Suppressor macrophage (primary cell): ENCODE data around the gene NKIRAS1.

ENCODE experiments used
- DNase-seq, 4 experiments: peaks; one replicate each; pipeline ENCODE4 v3.0.0-alpha.2; 2020 to 2022
- total RNA-seq, 17 experiments: gene quantifications; one replicate each; lab custom pipeline; 2026; ENCODE audit warnings: mixed read lengths in 6 of 17, inconsistent platforms in 3 of 17; lab: John Stamatoyannopoulos, UW

The NKIRAS1 gene
- total RNA-seq, result 3.4 to 13.6 (median 10.3) reads per million in 17 experiments

DNA sequence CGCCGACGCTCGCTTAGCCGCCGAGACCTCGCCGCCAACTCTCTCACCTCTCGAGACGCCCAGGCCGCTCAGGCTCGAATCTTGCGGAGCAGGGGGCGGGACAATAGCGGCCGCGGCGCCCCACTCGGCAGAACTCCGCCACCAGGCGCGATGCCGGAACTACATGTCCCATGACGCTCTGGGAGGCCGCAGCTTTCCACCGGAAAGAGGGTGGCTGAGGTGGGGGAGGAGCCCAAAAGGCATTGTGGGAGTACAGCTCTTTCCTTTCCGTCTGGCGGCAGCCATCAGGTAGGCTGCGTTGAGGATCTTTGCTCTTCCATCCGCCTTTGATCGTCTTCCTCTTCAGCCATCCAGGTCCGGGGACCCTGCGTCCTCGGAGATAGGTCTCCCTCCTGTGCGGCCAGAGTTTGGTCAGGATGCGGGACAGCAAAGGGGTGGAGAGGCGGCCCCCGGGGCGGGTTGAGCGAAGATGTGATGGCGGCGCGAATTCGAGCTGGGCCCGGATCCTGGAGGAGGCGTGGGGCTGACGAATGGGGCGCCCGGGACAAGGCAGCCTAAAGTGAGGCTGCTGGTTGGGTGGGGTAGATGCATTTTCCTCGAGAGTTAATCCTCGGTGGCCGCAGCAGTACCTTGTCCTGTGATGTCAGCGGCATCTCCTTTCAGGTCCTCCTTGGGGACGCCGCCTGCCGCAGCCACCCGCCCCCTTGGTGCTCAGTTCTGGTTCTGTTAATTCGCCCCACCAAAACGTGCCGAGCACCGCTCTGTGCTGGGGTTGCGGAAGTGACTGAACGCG, at the start of gene NKIRAS1, which contains the start of gene RPL15:
NKIRAS1 (minus strand) TSS at position 105 of the 793 bp plus-strand sequence. CDS start 6,086 bp downstream, outside the sequence.
RPL15 (plus strand) TSS at position 247 of the 793 bp plus-strand sequence. CDS start 728 bp downstream, outside the sequence.
- peak; percentile 96 to 98 (median 98) for DNase-seq

- no peak for DNase-seq
Observed at GRCh38 chr3:23966328-23966727, 49.5 kb upstream of the NKIRAS1 start.

DNA sequence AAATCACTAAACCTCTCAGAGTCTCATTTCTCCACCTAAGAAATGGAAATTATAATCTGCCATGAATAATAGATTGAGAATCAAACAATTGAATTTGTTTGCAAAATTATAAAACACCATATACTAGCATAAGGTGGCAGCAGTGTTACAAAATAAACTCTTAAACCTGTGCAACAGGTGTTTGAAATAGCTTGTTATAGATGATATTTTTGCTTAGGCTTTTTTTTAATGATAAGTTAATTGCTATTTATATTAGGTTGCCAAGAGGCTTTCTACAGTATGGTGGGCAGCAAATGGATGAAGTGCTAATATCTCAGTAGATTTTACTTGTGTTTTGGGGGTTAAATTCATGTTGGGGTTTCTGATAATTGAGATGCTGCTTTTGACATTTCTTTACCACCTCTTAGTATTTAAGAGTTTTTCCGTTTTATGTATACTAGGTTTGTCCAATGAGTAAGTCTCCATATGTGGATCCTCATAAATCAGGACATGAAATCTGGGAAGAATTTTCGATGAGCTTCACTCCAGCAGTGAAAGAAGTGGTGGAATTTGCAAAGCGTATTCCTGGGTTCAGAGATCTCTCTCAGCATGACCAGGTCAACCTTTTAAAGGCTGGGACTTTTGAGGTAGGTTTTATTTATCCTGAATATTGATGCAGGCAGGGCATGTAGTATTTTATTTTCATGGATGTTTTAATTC, 47.9 kb upstream of the NKIRAS1 start:
- no peak for DNase-seq

- no peak for DNase-seq
Observed at GRCh38 chr3:23961913-23962312, 45.1 kb upstream of the NKIRAS1 start.

DNA sequence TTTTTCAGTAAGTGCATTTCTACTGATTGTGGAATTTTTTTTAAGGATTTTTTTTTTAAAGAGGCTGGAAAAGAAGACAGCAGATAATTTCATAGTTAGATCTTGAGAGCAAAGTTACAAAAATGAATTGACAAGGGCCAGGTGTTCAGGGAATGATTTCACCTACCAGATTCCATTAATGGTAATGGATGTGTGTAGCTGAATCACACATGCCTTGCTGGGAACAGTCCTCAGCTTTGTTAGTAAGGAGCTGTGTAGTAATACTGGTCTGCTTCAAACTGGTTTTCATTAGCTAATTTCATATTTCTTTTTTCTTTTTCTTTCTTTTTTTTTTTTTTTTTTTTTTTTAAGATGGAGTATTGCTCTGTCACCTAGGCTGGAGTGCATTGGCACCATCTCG, 44.3 kb upstream of the NKIRAS1 start:
- no peak for DNase-seq

GRCh38 chr3:23960649-23961048, 43.9 kb upstream of the NKIRAS1 start:
- DNase-seq, result no peak

- DNase-seq, result no peak
Observed at GRCh38 chr3:23959135-23959900, 42.5 kb upstream of the NKIRAS1 start.

GRCh38 chr3:23956701-23957100, 39.9 kb upstream of the NKIRAS1 start:
- DNase-seq, result no peak

- no peak for DNase-seq
Observed at GRCh38 chr3:23954144-23954543, 37.4 kb upstream of the NKIRAS1 start.

GRCh38 chr3:23953523-23953922, 36.7 kb upstream of the NKIRAS1 start:
- DNase-seq, result no peak

GRCh38 chr3:23952646-23953045, 35.9 kb upstream of the NKIRAS1 start:
- no peak for DNase-seq

GRCh38 chr3:23950293-23950692, 33.5 kb upstream of the NKIRAS1 start:
- peak in 2 of 4 experiments; percentile 18 to 22 for DNase-seq

- peak in 1 of 4 experiments; percentile 13 for DNase-seq
Observed at GRCh38 chr3:23949784-23950183, 33.0 kb upstream of the NKIRAS1 start.

- no peak for DNase-seq
Observed at GRCh38 chr3:23948761-23949160, 32.0 kb upstream of the NKIRAS1 start.

- peak; percentile 98 to 100 (median 99) for DNase-seq
Observed at GRCh38 chr3:23945913-23946687, 29.3 kb upstream of the NKIRAS1 start.

- no peak for DNase-seq
Observed at GRCh38 chr3:23945663-23945912, 28.8 kb upstream of the NKIRAS1 start.

GRCh38 chr3:23944861-23945662, 28.3 kb upstream of the NKIRAS1 start, which contains the start of gene NR1D2:
Gene NR1D2, plus strand, starts transcription at chr3:23945286. Its CDS starts 293 bp downstream, at chr3:23945579.
- peak; percentile 89 to 97 (median 92) for DNase-seq

DNA sequence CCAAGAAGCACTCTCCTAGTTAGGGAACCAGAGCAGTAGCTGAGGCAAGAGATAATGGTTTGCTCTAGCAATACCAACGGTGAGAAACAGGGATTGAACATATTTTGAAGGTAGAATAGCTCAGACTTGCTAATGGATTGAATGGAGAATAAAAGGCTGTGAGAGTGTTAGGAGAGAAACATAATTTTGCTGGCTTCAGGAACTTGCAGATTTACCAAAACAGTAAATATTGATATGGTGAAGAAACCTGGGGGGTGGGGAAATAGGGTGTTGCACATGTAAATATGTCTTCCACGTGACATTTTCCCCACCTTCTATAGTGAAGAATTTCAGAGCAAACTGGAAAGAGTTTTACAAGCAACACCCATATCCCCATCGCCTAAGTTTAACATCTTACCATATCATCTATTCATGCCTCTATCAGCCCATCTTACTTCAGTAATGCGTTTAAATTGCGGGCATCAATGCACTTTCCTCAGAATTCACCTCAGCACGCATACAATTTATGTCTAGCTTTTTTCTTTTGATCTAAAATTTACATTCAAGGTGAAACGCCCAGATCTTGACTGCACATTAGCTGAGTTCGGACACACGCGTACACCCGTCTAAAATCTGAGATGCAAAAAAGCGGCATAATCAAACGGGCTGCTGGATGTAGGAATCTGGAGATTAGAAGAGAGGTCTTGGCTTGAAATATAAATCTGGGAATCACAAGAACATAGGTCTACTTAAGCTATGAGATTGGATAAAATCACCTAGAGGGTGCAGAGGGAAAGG, 27.4 kb upstream of the NKIRAS1 start:
- DNase-seq, result peak in 1 of 4 experiments; percentile 8

DNA sequence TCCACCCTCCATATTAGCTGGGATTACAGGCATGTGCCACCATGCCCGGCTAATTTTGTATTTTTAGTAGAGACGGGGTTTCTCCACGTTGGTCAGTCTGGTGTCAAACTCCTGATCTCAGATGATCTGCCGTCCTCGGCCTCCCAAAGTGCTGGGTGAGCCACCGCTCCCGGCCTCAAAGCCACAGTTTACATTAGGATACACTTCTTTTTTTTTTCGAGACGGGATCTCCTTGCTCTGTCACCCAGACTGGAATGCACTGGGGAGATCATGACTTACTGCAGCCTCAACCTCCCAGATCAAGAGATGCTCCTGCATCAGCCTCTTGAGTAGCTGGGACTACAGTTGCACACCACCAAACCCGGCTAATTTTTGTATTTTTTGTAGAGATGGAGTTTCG, 25.8 kb upstream of the NKIRAS1 start:
- no peak for DNase-seq

DNA sequence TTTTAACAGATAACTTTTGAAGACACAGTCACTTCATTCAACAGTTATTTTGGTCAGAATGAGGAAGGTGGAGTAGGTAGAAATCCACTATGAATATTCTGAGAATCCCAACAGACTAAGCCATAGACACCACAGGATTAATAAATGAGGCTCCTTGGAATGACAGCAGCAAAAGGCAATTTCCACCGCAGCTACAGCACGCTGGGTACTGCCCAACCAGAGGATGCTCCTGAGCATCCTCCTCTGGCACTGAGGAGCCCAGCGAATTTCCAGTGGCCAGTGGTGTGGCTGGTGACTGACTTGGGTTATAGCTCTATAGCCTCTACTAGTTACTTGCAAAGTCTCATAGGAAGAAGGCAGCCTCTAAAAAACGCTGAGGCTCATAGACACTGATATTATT, 24.6 kb upstream of the NKIRAS1 start:
- DNase-seq, result no peak

DNA sequence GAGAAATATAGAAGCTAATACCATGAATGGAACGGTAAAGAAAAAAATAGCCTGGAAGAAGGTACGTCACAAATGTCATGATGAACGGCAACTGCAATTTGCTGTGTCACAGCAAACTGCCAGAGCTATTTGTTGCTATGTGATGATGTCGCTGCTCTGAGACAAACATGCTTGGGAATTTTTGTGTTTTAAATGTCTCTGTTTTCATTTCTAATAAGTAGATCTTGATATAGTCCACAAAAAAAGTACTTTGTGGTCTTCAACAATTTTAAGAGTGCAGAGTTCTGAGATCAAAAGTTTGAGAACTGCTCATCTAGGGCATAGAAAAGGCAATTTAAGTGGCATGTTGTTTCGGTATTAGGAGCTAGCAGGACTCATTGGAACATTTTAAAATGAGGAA, 24.0 kb upstream of the NKIRAS1 start:
- no peak for DNase-seq
